NCI-H2196 (cell line): ENCODE data around the gene CCN6.
A peak's percentile ranks its signal among the peaks of the same experiment; 100 is the strongest.
"Not testable (repeated sequence)": the region's sequence is repeated elsewhere in the genome, so short reads cannot be mapped to it uniquely, and the experiment has no call there.

Experiments
- DNase-seq: peaks from one replicate; lab custom pipeline; 2025; ENCODE audit not compliant: unreplicated experiment; lab: John Stamatoyannopoulos, UW

CCN6 gene

DNA sequence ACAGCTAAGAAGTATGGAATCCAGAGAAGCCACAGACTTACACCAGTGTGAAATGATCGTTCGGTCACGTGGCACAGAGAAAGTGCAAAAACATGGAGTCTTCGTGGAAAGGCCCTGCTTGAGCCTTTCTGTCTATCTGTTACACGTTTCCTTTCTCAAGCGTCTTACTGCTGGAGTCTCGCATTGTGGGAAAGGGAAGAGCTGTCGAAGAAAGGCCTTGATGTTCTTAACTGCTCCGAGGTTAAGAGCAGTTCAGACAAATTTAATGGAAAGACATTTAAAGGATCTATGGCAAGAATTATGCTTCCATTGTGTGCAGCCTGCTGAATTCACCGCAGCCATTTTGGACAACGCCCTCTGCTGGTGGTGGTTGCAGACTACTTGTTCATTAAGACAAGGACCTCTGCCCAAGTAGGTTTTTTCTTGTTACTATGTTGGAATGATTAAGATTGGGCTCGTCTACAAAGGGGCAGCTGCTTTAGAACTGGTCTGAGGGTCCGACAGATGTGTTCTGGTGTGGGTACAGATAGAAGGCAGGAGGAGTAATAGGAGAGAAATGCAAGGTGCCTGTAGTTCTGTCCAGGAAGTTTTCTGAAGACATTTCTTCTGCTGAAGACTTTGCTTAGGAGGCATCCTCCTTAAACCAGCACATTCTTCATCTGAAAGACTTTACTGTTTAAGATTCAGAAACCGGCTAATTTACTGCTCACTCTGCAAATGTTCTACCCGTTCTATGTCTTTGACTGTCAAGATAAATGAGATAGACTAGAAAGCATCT is 24.7 kb upstream of the CCN6 start:
- DNase-seq = peak; percentile 61

DNA sequence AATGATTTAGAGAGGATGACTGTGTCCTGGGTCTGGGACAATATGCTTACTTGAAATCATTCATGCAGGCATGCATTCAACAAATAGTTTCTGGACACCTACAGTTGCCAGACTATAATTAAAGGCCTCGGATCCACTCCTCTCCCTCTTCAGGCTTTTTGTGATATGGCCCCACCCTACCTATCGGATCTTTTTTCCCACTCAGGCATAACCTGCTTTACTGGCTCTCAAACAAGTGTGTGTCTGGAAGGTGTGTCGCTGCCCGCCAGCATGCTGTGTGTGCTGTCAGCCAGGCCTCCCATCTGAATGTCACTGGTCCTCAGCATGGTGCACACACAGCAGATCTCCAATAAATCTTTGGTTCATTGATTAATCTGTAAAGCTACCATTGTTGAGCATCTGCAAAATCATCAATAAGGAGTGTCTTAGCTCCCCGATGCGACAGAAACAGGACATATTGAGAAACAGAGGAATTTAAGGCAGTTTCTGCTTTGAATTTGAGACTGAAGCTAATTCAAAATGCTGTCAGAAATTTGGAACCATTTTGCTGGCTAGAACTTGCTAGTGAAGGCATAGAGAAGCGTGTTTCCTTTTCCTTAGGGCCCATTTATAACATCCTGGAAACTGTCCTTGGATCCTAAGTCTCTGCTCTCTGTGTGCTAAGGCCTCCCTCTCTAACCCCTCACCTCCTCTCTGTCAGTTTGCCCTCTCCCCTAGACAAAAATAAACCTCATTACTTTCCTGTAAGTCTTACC is 23.5 kb upstream of the CCN6 start:
- no peak for DNase-seq

DNA sequence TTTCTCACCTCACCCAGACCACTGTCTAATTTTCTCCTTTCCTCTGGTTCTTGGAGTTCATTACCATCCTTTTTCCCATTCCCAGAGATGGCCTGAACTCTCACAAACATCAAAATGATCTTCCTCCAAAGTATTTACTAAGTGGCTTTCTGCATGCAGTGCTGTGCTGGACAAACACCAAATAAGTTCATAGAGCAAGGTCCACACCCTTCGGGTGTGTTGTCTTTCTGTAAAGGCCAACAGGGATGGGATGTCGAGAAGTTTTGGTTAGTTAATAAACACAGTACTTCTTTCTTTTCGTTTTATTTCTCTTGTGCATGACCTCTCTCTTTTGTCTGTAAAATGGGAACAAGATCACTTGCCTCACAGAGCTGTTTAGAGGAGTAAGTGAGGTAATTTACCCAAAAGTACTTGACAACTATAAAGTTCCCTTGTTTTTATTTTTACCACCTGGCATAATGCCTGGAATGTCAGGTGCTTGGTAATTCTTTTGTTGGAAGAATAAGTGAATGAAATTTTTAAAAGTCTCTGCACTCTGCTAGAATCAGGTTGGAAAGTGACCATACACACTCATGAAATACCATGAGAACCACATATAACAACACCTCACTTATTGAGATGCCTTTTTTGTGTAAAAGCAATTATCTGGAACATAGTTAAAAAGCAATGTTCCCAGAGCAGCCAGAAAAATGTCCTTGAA is 22.8 kb upstream of the CCN6 start:
- peak; percentile 28 for DNase-seq

DNA sequence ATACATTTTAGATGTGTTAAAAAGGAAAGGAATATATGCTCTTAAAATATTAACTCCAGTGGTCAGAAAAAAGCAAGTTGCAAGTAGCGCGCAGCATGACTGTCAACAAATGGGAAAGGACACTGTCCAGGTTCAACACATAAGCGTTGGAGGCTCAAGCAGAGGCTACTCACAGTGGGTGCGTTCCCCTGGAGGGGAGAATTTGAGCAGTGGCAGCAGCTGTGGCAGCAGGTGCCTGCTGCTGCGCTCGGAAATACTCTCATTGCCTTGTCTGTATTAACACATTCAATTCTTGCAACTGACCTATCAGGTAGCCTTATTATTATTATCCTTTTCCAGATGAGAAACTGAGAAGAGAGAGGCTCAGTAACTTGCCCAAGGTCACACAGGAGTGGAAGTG is 21.9 kb upstream of the CCN6 start:
- no peak for DNase-seq

DNA sequence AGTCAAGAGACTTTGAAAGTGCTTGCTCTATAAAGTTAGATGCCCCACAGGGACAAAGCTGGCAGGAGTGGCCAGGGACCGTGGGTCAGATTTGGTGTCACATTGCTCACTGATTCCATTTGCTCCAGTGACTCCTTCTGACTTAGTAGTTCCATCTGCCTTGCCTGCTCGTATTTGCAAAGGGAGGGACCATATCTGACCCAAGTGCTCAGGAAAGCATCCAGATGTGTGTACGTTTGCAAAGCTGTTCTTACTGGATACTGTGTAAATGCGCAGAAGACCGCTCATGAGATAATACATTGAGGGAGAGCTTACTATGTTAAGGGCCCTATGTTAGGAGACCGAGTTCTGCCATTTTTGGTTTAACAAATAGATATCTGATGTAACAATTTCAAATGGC is 21.2 kb upstream of the CCN6 start:
- no peak for DNase-seq

DNA sequence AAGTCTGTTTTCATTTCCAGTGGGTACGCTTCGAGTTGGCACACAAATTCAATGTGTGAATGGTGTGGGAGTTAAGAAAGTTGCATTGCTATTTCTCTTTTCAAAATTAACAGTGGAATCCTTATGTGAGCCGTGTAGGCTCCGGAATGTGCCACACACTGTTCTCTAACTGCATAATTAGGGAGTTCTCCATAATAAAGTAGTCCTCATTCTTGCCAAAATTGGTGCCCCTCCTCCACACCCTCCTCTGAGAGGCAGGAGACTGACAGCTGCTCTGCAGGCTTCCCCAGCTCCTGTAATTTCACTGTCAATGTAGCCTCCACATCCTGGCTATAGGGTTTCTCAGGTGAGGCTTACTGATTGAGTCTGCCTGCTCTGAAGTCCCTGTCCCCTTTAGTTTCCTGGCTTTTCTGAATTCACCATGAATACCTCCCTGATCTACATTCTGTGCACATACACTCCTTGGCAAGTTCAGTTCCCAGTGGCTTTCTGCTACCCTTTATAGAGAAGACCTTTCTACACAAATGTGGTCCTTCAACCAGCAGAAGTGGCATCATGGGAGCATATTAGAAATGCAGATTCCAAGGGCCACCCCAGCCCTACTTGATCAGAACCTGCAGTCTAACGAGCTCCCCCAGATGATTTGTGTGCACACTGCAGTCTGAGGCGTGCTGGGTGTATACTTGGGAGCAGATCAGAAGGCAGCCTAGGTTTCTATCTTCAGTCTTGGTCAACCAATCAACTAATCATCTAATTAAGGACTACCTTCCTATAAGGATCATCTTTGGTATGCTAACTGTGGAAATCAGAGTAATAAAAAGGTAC is 19.9 kb upstream of the CCN6 start:
- DNase-seq = no peak

DNA sequence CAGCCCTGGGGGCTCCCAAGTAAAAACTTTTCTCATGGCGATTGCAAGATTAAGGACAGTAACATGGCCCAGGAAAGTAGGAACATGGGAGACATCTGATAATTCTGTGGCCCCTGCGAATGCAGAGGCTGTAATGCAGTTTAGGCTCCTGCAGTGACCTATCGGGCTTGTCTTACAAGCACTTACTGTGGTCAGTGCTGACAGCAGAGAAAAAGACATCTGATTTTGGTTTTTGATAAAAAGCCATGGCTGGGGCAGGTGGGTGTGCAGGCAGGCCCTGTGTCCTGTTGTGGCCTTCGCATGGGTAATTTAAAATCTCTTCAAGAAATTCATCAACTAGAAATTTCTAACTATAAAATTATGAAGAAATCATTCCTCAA is 19.3 kb upstream of the CCN6 start:
- no peak for DNase-seq

DNA sequence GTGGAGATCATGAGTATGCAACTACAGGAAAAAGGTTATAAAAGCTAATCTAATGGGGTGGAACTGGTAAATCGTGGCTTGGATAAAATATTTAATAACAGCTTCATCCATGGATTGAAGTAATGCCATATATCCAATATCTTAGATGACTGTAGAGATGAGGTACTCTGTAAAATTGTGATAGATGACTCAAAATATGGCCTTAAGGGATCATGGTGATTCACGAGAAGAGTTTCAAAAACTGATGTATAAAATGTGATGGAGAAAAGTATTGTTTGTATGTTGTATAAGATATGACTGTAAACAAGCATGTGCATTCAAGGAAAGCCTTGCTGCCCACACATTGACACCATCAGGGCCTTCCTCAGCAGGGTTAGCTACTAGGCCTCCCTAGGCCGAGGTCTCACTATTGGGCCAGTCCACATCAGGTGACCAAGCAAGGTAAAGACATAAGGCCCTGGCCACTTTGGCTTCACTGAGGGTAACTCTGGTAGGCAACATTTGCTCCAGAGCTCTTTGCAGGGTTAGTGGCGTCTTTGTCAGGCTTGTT is 17.7 kb upstream of the CCN6 start:
- DNase-seq = no peak

- no peak for DNase-seq
These were observed 16.1 kb upstream of the CCN6 start for GRCh38 chr6:112037783-112038216.

- DNase-seq = no peak
These were observed 15.6 kb upstream of the CCN6 start for GRCh38 chr6:112038268-112038667.

GRCh38 chr6:112038756-112039430 is 15.0 kb upstream of the CCN6 start:
- no peak for DNase-seq

GRCh38 chr6:112039431-112039770 is 14.5 kb upstream of the CCN6 start:
- no peak for DNase-seq

GRCh38 chr6:112040956-112041355 is 12.9 kb upstream of the CCN6 start:
- DNase-seq = no peak

DNA sequence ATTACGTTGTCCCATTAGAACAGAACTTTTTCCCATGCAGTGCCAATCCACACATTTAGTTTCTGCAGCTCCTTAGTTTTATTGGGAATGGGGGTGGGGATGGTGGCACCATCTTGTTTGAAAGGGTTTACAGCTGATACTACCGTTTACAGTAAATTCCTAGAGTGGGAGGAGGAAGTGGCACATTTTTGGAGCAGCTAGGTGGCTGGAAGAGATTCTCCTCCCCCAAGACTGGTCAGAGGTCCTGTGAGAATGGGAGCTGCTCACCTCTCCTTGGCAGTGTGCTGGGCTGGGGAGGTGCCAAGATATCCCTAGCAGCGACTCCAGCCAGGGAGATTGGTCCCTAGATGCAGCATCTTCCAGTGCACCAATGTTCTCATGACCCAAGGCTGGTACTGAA is 12.4 kb upstream of the CCN6 start:
- no peak for DNase-seq

DNA sequence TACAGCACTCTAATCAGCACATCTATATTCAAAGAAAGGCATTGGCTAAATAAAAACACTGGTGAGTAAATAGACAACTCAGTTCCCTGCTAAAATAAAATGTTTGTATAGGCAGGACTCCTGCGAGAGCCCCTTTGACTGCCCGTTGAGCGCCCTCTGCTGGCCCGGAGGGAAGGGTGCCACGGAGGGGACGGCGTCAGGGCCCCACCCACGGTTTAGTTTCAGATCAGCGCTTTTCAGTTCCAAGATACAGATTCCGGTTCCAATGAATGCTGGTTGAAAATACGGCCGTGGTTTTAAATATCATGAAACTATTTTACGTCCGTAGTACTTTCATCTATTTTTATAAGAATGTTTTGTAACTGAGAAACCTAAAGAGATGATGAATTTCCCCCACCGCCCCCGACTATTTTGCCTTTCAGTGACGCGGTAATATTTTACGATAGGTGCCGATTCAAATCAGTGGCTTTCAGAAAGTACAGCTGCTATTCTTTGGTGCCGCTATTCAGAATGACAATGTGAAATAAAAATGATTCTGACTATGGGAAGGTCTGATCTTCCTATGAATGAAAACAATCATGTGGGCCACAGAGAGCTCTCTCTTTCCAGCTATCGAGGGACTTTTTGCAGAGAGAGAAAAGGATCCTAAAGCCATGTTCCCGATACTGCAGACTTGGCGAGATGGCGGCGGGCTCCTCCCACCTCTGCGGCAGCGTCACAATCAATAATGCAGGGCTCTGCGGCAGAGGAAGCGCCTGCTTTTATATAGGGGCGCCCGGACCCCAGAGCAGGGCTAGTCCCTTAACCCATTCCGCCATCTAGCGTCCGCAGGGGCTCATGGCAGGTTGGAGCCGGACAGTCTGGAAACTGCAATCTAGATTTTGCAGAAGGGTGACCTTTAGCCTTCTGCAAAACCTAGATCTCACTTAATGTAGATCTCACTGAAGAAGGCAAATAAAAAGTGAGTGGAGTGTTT is 10.6 kb upstream of the CCN6 start:
- DNase-seq = peak; percentile 93

GRCh38 chr6:112044196-112044595 is 9.7 kb upstream of the CCN6 start:
- DNase-seq = no peak

GRCh38 chr6:112044856-112045255 is 9.0 kb upstream of the CCN6 start:
- no peak for DNase-seq

DNA sequence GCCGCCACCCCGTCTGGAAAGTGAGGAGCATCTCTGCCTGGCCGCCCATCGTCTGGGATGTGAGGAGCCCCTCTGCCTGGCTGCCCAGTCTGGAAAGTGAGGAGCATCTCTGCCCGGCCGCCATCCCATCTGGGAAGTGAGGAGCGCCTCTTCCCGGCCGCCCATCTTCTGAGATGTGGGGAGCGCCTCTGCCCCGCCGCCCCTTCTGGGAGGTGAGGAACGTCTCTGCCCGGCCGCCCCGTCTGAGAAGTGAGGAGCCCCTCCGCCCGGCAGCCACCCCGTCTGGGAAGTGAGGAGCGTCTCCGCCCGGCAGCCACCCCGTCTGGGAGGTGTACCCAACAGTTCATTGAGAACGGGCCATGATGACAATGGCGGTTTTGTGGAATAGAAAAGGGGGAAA is 6.4 kb upstream of the CCN6 start:
- not testable (repeated sequence) for DNase-seq
